AG04449 (cell line): ENCODE measurements around the gene HACL1.
A peak's percentile ranks its signal among the peaks of the same experiment; 100 is the strongest.

Experiments used
- CTCF ChIA-PET: fragments of 350-600 bp; formaldehyde crosslinking; extraction: SDS; loops from one replicate; lab custom pipeline; 2021; ENCODE audit warnings: antibody characterized with exemption; lab: Yijun Ruan, JAX
- POLR2A ChIA-PET: fragments of 400-600, 350-600 bp; formaldehyde crosslinking; extraction: SDS; loops from one replicate; lab custom pipeline; 2020; ENCODE audit warnings: antibody characterized with exemption, inconsistent platforms; lab: Yijun Ruan, JAX
- DNase-seq: peaks from one replicate; pipeline ENCODE4 v3.0.0-alpha.2; 2010; ENCODE audit warnings: low read depth, low spot score
- H3K4me3 ChIP-seq: 2 replicates; pipeline ENCODE4 v1.5.1; 2011; ENCODE audit warnings: low read depth, mild to moderate bottlenecking, control low read depth, low read length
- CTCF ChIP-seq: IDR thresholded peaks from one replicate; pipeline ENCODE4 v1.5.1; 2011; ENCODE audit warnings: mild to moderate bottlenecking, moderate library complexity, low read length, control low read depth, inconsistent platforms; ENCODE audit not compliant: insufficient read depth; ENCODE audit errors: missing control alignments

Gene HACL1

GRCh38 chr3:15558581-15558980 is 42.8 kb downstream of the HACL1 start:
- no peak overlapping the region for H3K4me3 ChIP-seq
- CTCF ChIA-PET, result interaction anchor here (0.8 to 6.3 kb wide), 13 partner anchors 10 to 450 kb away, joined by 3 to 93 read pairs (median 6); partner anchors contain the start of genes CAPN7 and METTL6
- DNase-seq, result no peak
- POLR2A ChIA-PET, result no interaction called here
- no peak for TF ChIP-seq CTCF

GRCh38 chr3:15557511-15557946 is 43.8 kb downstream of the HACL1 start:
- ChIA-PET CTCF (interaction anchor here (0.7 to 6.3 kb wide), 21 partner anchors 9 to 449 kb away, joined by 3 to 93 read pairs (median 5); partner anchors contain the start of genes BTD, CAPN7, HACL1 and METTL6), POLR2A (no interaction called here)
- TF ChIP-seq CTCF, result peak; percentile 39
- H3K4me3 ChIP-seq, result no peak overlapping the region
- peak; percentile 41 for DNase-seq

GRCh38 chr3:15556512-15556911 is 44.9 kb downstream of the HACL1 start:
- ChIA-PET POLR2A (interaction anchor here (0.6 kb wide), 2 partner anchors 224 to 457 kb away, joined by 3 read pairs; partner anchors contain the start of genes RBSN and SH3BP5), CTCF (interaction anchor here (0.7 to 6.3 kb wide), 20 partner anchors 11 to 629 kb away, joined by 3 to 93 read pairs (median 4); partner anchors contain the start of genes BTD, CAPN7, HACL1 and METTL6)
- no peak overlapping the region for H3K4me3 ChIP-seq
- TF ChIP-seq CTCF, result no peak
- no peak for DNase-seq

GRCh38 chr3:15553749-15554148 is 47.6 kb downstream of the HACL1 start:
- CTCF ChIA-PET, result interaction anchor here (1.1 kb wide), 1 partner anchor 286 kb away, joined by 3 read pairs; no protein-coding TSS in a partner anchor
- no peak for TF ChIP-seq CTCF
- DNase-seq, result no peak
- POLR2A ChIA-PET, result no interaction called here
- no peak overlapping the region for H3K4me3 ChIP-seq

- TF ChIP-seq CTCF, result no peak
- no peak overlapping the region for H3K4me3 ChIP-seq
- no peak for DNase-seq
- CTCF ChIA-PET, result no interaction called here
- POLR2A ChIA-PET, result no interaction called here
Measured at GRCh38 chr3:15551902-15552301, 49.5 kb downstream of the HACL1 start.

- no peak overlapping the region for H3K4me3 ChIP-seq
- CTCF ChIA-PET, result no interaction called here
- no peak for TF ChIP-seq CTCF
- DNase-seq, result no peak
- POLR2A ChIA-PET, result no interaction called here
Measured at GRCh38 chr3:15549846-15550245, 51.5 kb downstream of the HACL1 start.
